BE2C (cell line): ENCODE results near the gene SMIM35.

Source experiments
- DNase-seq: peaks from one replicate; pipeline ENCODE4 v3.0.0-alpha.2; 2020
- H3K27me3 ChIP-seq: fragments of 250-450 bp; sonication (Bioruptor Pico); 2 replicates; pipeline ENCODE4 v1.5.1; 2020; ENCODE audit warnings: mild to moderate bottlenecking
- H3K36me3 ChIP-seq: fragments of 250-450 bp; sonication (Bioruptor Pico); 2 replicates; pipeline ENCODE4 v1.5.1; 2020; ENCODE audit warnings: mild to moderate bottlenecking
- H3K4me1 ChIP-seq: fragments of 250-450 bp; sonication (Bioruptor Pico); 2 replicates; pipeline ENCODE4 v1.5.1; 2020
- H3K4me3 ChIP-seq: 2 replicates; pipeline ENCODE4 v1.5.1; 2011; ENCODE audit warnings: low read depth, low read length
- H3K9me3 ChIP-seq: fragments of 250-450 bp; sonication (Bioruptor Pico); 2 replicates; pipeline ENCODE4 v1.5.1; 2020
- TF ChIP-seq, protein P1 (sequence below): IDR thresholded peaks from 2 replicates; pipeline ENCODE4 v1.5.1; 2012; ENCODE audit warnings: mild to moderate bottlenecking, low read depth, low read length

Gene SMIM35

DNA sequence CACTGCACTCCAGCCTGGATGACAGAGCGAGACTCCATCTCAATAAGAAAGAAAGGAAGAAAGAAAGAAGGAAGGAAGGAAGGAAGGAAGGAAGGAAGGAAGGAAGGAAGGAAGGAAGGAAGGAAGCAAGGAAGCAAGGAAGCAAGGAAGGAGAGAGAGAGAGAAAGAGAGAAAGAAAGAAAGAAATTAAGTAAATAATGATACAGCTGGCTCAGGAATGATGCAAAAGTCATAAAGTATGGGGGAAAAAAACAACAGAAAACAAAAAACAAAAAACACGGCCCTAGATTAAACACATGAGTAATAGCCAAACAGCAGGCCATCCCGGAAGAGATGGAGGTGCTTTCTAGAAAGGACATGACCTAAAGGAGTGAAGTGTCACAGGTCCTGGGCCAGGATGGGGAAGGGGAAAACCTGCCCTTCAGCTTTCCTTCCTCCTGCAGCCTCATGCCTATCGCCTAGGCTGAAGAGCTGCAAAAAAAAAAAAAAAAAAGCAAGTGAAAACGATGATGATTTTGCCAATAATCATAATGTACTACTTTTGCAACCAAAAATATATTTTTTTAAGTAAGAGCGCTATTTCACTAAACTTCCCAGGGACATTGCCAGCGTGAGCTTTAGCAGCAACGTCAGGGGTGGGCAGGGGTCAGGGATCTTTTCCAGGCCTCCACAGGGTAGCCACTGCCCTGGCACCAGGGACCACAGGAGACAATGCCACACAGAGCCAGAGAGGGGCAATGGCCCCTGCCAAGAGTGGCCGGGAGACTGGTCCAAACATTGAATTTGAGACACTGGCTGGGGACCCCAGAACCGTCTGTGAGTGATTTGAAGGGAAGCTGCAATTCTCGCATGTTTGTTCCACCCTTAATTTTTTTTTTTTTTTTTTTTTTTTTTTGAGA, 38.0 kb downstream of the SMIM35 start:
- DNase-seq, result no peak
- peaks cover 21% of the 10 kb centered on the region for H3K27me3 ChIP-seq
- no peaks in the 10 kb centered on the region for H3K4me1 ChIP-seq
- H3K36me3 ChIP-seq, result no peaks in the 10 kb centered on the region
- TF ChIP-seq, protein P1, sequence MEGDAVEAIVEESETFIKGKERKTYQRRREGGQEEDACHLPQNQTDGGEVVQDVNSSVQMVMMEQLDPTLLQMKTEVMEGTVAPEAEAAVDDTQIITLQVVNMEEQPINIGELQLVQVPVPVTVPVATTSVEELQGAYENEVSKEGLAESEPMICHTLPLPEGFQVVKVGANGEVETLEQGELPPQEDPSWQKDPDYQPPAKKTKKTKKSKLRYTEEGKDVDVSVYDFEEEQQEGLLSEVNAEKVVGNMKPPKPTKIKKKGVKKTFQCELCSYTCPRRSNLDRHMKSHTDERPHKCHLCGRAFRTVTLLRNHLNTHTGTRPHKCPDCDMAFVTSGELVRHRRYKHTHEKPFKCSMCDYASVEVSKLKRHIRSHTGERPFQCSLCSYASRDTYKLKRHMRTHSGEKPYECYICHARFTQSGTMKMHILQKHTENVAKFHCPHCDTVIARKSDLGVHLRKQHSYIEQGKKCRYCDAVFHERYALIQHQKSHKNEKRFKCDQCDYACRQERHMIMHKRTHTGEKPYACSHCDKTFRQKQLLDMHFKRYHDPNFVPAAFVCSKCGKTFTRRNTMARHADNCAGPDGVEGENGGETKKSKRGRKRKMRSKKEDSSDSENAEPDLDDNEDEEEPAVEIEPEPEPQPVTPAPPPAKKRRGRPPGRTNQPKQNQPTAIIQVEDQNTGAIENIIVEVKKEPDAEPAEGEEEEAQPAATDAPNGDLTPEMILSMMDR, result no peak
- H3K4me3 ChIP-seq, result no peak overlapping the region
- H3K9me3 ChIP-seq, result no peaks in the 10 kb centered on the region

DNA sequence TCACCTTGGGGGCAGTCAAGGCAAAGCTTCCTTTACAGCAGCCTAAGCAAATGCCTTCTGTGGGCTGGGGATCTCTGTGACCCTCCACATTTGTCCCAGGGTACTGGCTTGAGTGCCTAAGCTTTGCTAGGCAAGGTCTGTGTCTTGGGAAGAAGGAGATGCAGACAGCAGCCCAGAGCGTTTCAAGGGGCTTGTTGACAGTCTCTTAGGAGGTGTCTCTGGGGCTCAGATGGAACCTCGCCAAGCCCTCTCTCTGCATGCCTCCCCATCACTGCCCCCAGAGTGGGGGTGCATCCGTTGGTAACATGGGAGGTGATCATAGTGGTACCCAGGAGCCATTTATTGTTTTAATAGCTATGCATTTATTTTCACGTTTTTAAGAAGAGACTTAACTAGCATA, 39.0 kb downstream of the SMIM35 start:
- Histone ChIP-seq H3K4me1 (no peaks in the 10 kb centered on the region), H3K27me3 (peaks cover 24% of the 10 kb centered on the region), H3K9me3 (no peaks in the 10 kb centered on the region)

DNA sequence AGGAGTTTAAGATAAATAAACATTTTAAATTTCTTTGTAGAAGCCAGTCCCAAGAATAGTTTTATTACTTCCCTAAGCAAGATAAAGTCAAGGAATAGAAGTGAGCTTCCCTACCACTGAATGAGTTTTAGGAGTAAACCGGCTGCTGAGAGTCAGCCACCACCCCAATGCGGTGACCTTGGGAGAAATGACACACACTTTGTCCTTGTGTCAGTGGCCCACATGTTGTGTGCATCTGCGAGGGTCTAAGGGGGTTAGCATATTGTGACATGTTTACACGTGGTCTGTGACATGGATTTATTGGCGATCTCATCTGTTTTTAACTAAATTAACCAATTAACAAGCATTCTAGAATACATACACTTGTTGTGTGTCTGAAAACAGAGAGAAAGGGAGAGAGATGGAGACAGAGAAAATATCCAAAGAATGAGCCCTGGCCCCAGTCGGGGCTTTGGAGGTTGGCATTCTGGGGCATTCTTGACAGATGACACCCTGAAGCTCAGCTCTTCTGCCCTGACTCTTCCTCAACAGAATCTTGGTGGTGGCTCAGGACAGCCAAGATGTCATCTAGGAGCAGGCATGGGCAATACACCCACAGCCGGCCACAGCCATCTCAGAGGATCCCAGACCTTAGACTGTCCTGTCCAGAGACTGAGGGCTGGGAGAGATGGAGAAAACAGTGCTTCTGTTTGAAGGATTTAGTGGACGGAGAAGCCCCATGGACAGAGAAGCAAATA, 39.6 kb downstream of the SMIM35 start:
- H3K36me3 ChIP-seq, result no peaks in the 10 kb centered on the region
- no peaks in the 10 kb centered on the region for H3K4me1 ChIP-seq
- H3K4me3 ChIP-seq, result no peak overlapping the region
- no peaks in the 10 kb centered on the region for H3K9me3 ChIP-seq
- no peak for DNase-seq
- TF ChIP-seq, protein P1, result no peak
- peaks cover 29% of the 10 kb centered on the region for H3K27me3 ChIP-seq

More for the DNA sequence above, 39.0 kb downstream of the SMIM35 start:
- no peak for DNase-seq
- TF ChIP-seq, protein P1, result no peak
- H3K36me3 ChIP-seq, result no peaks in the 10 kb centered on the region
- H3K4me3 ChIP-seq, result no peak overlapping the region

DNA sequence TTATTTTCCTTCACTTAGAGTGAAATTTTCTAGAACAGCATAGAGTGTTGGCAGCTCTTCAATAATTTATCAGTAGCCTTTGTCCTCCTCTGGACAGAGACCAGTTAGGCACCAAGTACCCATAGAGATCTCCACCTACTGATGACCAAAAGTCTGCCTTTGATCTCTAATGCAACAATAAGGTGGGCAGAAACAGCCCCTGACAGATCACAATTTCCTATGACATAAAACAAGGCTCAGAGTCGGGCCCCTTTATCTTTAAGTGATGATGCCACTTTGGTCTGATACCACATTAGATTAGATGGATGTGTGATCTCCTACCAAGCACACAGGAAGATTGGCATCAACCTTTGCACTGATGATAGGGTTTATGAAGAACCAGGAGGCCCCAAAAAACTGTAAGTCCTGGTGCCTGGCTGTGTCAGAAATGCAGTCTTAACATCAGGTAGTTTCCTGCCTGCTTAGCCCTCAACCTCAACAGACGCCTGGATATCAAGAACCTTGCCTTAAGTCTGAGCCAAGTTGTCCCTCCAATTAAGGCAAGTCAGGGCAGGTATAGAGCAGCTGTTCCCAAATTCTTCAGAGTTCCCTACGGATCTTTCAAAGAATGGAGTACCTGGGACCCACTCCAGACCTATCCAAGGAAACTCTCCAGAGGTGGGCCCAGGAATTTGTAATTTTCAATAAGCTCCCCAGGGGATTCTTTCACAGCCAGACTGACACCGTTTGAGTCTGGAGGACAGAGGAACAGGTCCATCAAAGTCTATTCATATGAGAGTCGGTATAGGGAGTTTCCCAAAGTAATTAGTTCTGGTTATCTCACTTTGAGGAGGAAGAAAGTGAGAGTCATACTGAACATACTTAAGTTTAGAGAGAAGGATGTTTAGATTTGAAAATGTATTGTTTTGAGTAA, 40.5 kb downstream of the SMIM35 start:
- Histone ChIP-seq H3K9me3 (no peaks in the 10 kb centered on the region), H3K4me1 (no peaks in the 10 kb centered on the region), H3K36me3 (no peaks in the 10 kb centered on the region), H3K4me3 (no peak overlapping the region), H3K27me3 (peaks cover 29% of the 10 kb centered on the region)
- TF ChIP-seq, protein P1, result no peak
- DNase-seq, result no peak

GRCh38 chr11:118045191-118045590, 41.6 kb downstream of the SMIM35 start:
- Histone ChIP-seq H3K4me1 (no peaks in the 10 kb centered on the region), H3K9me3 (no peaks in the 10 kb centered on the region), H3K4me3 (no peak overlapping the region), H3K27me3 (peaks cover 29% of the 10 kb centered on the region), H3K36me3 (no peaks in the 10 kb centered on the region)
- TF ChIP-seq, protein P1, result no peak
- DNase-seq, result no peak
